GM12872 (cell line): ENCODE measurements around the gene GNAL.
A peak's percentile ranks its signal among the peaks of the same experiment; 100 is the strongest.

Source experiments
- CTCF ChIP-seq: IDR thresholded peaks from 3 replicates; pipeline ENCODE4 v1.5.1; 2011; ENCODE audit warnings: low read depth, mild to moderate bottlenecking, low read length, moderate library complexity; ENCODE audit not compliant: insufficient read depth

Gene GNAL

GRCh38 chr18:11821643-11822237, 132.7 kb downstream of the GNAL start:
- no peak for TF ChIP-seq CTCF

GRCh38 chr18:11823545-11823944, 134.5 kb downstream of the GNAL start:
- no peak for TF ChIP-seq CTCF

DNA sequence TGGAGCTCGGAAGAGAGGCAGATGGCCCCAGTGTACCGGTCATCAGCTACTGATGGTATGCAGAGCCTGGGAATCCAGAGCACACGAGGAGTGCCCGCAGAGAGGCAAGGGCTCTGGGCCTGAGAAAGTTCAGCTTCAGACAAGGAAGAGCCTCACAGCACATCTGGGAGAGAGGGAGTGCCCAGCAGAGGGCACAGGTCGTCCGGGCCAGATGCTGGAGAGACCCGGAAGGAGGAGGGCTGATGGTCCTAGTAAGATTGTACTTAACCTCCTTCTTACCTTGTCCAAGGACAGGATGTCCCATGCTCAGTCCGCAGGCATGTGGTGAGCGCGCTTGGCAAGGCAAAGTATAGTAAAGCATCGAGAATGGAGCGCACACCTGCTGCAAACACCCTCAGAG, 137.8 kb downstream of the GNAL start:
- TF ChIP-seq CTCF = peak; percentile 23; the same call in 1 of the 3 replicates

GRCh38 chr18:11828786-11829432, 139.8 kb downstream of the GNAL start:
- TF ChIP-seq CTCF = no peak

DNA sequence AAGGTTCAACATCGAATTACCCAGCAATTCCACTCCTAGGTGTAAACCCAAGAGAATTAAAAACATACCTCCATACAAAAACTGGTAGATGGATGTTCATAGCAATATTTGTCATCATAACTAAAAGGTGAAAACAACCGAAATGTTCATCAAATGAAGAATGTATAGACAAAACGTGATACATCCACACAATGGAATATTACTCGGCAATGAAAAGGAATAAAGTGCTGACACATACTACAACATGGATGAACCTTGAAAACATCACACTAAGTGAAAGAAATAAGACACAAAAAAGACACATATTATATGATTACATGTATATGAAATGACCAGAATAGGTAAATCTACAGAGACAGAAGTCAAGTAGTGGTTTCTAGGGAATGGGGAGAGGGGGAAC, 141.5 kb downstream of the GNAL start:
- no peak for TF ChIP-seq CTCF

DNA sequence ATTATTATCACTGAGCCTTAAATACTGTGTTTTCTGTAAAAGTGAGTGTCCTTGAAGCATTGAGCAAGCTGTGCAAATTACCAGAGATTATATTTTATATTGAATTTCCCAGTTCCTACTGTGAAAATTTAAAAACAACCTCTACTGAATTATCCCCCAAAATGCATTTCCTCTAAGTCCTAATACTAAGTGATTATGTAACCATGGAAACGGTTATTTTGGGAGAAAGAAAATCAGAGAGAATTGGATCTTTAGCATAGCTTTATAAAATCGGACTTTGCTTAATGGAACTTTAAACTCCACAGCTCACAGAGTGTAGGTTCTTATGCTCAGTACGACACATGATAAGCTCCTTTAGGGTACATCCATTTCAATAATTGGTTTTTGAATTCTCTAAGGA, 142.9 kb downstream of the GNAL start:
- no peak for TF ChIP-seq CTCF

GRCh38 chr18:11834772-11835171, 145.7 kb downstream of the GNAL start:
- no peak for TF ChIP-seq CTCF

DNA sequence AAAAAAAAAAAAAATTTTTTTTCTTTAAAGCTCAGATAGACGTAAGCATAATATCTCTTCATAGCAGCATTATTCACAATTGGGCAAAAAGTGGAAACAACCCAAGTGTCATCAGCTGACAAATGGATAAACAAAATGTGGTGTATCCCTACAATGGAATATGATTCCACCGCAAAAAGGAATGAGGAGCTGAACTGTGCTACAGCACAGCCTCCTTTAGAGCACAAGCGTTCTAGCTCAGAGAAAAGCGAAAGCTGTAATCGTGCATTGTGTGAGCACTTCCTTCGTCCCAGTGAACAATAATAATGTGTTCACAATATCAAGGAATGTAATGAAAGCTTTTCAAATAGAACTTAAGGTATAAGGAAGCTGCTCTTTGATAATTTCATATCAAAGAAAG, 150.5 kb downstream of the GNAL start:
- no peak for TF ChIP-seq CTCF
